Activated CD4-positive, CD25-positive, alpha-beta regulatory T cell treated with anti-CD3 and anti-CD28 coated beads, Interleukin-2, amount 50 U/mL, for 16 hours (primary cell): Measurements from ENCODE around the gene RPL9.
"Not testable (repeated sequence)": the region's sequence is repeated elsewhere in the genome, so short reads cannot be mapped to it uniquely, and the experiment has no call there.

Experiments used
- DNase-seq: peaks from one replicate; pipeline ENCODE4 v3.0.0-alpha.2; 2020; ENCODE audit warnings: low read depth, low spot score

The RPL9 gene

DNA sequence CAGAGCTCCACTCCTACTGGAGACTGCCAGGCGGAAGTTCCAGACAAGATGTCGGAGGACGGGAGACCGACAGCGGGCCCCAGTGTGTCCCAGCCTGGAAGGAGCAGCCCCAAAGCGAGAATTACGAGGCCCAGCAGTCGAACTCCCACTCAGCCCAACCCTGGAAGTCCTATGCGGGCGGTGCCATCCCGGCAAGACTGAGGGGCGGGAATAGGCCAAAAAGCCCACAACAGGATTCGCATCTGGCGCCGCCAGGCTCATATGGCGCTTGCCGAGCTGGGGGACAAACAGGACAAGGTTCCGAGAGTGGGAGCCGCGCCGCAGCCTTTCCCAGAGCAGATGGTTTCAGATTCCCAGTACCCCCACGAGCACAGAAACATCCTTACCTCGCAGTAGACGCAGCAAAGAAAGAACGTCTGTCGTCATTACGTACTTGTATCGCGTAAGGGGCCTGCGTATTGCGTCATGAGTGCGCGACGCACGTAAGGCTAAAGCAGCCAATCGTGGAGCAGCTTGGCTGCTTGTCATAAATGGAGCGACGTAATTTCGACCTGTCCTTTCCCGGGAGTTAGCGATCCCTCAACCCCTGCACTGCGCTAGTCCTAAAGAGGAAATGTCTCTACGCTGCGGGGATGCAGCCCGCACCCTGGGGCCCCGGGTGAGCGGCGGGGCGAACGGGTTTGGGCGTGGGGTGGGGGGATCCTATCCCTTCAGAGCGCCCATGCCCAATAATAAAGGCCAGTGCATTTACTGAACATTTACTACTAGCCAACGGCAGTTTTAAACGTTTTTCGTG, at the start of gene RPL9, which contains the start of gene LIAS:
Gene RPL9, minus strand, starts transcription at position 418 of the 796 bp plus-strand sequence. CDS start 483 bp downstream, outside the sequence.
Gene LIAS, plus strand, starts transcription at position 552 of the 796 bp plus-strand sequence. Its CDS starts 62 bp downstream, at position 614.
- peak; percentile 89 for DNase-seq

DNA sequence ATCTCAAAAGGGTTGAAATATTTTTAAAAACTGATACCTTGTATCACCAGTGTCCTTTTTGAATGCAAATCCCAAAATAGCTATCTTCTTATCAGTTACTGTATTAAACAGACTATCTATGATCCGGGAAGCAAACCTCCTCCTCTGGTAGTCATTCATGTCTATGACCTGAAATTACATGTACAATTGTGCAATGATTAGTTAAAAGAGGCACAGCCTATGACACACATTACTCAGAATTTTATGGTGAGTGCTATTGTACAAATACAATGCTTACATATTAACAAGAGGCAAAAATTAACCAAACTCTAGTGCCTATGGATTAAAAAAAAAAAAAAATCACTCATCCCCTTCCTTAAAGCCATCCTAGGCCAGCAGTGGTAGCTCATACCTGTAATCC, 46.9 kb upstream of the RPL9 start:
- DNase-seq, result no peak

DNA sequence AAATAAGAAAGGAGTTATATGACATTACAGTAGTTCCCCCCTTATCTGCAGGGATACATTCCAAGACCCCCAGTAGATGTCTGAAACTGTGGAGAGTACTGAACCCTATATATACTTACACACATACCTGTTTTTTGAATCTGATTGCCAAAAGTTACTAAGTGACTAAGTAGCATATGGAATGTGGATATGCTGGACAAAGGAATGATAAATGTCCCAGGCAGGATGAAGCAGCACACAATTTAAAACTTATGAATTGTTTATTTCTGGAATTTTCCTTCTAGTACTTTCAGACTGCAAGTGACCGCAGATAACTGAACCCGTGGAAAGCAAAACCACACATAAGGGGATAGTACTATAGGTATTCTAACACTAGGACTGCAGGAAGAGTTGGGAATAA, 45.8 kb upstream of the RPL9 start:
- DNase-seq, result no peak

DNA sequence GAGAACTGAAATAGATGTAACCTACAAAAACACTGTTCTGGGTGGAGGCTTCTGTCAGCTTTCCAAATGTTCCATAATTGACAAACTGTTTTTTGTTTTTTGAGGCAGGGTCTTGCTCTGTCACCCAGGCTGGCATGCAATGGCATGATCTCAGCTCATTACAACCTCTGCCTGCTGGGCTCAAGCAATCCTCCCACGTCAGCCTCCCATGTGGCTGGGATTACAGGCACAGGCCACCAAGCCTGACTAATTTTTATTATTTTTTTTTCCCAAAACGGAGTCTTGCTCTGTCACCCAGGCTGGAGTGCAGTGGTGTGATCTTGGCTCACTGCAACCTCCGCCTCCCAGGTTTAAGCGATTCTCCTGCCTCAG, 43.9 kb upstream of the RPL9 start:
- DNase-seq, result not testable (repeated sequence)

DNA sequence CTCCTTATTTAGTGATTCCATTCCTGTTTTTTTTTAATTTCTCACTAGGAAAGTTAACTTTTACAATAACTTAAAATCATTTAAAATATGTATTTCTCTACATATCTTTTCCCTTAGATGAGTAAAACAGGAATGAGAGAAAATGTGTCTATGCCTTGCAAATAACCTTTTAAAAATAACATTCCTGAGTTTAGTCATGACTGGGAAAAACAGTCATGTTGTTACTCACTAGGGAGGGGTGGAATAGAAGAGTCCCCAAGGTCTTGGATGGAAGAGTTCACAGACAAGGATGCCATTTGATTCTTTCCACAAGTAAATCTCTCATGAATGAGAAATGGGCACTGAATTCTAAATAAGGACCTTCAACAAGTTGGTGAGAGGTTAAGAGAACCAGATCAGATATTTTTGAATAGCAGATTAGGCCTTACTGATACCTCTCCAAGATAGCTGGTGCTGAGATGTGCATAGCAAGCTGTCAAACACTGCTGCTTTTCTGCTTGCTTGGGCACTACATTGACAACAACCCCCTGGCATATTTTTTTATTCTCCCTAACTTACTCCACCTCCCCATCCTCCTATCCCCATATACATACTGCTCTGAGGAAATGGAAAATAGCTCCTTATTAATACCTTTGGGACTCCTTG, 43.4 kb upstream of the RPL9 start:
- no peak for DNase-seq

DNA sequence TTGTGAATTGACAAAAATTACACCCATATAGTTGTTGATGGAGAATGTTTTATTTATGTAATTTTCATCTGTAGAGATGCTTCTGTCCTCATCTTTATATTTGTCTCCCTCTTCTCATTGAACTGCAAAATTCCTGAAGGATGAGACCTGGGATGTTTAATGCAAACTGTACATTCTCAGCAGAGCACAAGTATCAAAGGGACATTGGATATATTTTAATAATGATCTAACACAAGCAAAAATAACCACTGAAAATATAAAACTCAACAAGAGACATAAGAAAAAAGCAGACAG, 40.0 kb upstream of the RPL9 start:
- DNase-seq, result no peak

DNA sequence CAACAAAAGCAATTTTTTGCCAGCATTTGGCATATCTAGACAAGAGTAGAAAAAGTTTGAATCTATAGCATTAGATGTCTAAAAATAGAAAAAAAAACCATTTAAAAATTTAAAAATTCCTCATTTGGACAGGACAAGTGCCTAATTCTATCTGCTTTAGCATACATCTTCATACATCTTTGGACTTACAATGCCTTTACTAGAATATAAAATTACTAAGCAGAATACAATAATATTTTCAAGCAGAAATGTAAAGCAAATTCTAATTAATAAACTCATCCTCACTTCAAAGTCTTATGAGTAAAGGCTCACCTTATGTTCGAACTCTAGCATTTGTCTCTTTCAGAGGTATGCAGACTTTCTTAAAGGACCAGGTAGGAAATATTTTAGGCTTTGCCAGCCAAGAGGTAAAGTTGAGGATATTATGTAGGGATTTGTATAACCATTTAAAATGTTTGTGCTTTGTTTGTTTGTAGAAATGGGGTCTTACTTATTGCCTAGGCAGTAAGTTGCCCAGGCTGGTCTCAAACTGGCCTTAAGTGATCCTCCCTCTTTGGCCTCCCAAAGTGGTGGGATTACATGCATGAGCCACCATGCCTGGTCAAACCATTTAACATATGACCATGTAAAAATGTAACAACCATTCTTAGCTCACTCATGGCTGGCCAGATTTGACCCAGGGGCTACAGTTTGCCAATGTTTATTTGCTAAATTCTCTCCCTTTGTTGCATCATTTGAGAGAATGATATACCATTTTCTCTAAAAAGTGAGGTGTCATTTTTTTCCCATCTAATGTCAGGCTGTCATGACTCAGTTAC, 39.4 kb upstream of the RPL9 start:
- no peak for DNase-seq

DNA sequence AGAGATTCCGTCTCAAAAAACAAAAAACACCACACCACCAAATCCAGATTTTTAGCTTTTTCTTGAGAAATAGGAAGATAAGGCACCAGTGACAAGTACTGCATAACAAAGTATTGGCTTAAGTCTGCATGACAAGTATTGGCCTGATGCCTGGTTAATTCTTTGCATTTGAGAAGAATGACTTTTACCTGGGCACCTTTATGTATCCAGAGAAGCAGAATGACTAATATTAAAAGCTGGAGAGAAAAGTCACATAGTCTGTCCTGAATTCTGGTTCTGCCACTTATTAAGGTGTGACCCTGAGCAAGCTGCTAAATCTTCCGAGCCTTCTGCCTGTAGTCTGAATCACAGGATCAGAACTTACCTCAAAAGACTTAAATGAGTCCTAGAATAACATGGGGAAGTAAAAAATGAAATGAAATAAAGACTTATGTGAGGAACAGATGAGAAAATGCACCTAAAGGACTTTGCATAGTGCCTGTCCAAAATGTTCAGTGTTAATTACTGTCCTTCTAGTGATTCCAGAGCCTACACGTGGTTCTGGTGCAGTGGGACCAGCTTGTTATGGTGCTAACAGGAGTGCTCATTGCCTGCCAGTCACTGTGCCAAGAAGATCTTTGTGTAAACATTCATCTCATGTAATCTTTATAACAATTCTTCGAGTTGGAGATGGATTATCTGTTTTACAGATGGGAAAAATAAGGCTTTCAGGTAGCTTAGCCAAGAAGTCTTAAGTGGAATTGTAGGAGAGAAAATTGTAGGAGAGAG, 36.9 kb upstream of the RPL9 start:
- no peak for DNase-seq

DNA sequence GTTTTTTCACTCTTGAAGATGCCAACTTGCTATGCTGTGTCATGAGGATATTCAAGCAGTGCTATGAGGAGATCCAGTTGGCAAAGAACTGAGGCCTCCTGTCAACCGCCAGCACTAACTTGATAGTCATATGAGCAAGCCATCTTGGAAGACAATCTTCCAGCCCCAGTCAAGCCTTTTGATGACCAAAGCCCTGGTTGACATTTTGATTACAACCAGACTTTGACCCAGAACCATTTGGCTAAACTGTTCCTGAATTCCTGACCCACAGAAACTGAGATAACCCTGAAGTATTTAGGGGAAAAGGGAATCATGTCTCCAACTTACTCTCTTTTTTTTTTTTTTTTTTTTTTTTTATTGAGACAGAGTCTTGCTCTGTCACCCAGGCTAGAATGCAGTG, 35.6 kb upstream of the RPL9 start:
- no peak for DNase-seq

DNA sequence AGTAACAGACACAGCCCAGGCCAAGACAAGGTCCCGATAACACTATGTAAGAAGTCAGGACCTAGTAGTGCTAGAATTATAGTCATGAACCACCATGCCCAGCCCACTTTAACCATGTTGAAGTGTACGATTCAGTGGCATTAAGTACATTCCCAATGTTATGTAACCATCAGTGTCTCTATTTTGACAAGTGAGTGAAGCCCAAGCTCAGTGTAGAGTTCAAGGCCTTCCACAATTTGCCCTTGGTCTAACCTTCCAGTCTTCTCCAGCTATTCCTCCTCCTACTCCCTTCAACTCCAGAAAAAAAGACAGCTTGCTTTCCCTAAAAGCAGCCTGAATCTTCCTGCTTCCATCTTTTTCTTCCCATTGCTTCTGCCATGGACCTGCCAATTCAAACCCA, 31.6 kb upstream of the RPL9 start:
- no peak for DNase-seq

DNA sequence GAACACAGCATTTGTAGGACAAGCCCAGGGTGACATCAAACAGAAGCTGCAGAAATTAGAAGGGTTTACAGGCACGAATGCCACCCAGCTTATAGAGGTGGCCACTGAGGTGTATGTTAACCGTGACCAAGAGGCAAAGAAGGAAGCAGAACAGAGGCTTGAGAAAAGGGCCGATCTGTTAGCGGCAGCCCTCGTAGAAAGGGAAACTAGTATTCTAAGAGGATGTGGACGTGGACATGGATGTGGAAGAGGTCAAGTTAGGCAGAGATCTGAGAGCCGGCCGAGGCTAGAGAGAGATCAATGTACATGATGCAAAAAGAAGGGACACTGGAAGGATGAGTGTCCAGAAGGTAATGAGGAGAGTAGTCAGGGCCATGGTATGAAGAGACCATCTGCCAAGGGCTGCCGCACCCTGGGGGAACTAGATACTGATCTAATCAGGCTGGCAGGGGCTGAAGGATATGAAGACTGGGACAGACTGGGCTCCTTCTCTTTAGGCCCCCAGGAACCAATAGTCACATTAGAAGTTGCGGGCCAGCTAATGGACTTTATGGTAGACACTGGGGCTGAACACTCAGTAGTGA, 27.6 kb upstream of the RPL9 start:
- no peak for DNase-seq

DNA sequence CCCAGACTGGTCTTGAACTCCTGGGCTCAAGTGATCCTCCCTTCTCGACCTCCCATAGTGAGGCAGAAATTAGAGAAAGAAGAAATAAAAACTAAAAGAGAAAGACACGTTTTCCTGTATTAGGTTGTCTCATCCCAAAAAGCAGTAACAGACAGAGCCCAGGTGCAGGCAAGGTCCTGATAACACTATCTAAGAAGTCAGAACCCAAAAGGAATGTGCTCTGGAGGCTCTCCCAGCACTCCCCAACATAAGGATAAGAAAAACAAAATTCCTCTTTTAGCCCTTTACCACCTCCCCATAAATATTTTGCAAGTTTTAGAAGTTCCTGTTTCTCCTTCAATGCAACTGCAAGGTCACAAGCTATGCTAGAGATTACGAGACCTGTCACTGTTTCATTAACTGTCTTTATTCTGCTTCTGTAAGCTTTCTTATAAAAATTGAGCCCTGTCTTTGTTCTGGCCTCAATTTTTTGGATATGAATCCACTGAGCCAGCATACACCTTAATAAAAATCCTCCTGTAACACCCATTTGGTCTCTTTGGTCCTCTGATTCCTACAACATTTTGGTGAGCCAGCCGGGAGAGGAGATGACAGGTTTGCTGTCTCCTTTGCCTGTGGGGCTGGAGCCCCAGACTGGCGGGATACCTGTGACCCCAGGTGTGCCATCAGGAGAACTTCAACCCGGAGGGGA, 26.0 kb upstream of the RPL9 start:
- DNase-seq, result no peak

DNA sequence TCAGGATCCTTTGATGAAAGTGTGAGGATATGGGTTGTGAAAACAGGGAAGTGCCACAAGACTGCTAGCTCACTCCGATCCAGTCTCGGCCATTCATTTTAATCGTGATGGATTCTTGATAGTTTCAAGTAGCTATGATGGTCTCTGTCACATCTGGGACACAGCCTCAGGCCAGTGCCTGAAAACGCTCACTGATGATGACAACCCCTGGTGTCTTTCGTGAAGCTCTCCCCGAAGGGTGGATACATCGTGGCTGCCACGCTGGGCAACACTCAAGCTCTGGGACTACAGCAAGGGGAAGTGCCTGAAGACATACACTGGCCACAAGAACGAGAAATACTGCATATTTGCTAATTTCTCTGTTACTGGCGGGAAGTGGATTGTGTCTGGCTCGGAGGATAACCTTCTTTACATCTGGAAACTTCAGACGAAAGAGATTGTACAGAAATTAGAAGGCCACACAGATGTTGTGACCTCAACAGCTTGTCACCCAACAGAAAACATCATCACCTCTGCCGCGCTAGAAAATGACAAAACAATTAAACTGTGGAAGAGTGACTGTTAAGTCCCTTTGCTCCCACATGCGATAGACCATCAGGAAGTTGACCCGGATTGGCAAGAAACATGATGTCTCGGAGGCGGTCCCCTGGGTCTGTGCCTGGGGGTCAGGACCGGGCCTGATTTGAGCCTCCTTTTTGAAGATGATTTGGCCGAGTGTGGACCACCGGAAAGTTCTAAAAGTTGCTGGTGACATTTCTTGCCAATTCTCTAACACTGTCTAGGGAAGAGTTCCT, 22.4 kb upstream of the RPL9 start:
- DNase-seq, result no peak

DNA sequence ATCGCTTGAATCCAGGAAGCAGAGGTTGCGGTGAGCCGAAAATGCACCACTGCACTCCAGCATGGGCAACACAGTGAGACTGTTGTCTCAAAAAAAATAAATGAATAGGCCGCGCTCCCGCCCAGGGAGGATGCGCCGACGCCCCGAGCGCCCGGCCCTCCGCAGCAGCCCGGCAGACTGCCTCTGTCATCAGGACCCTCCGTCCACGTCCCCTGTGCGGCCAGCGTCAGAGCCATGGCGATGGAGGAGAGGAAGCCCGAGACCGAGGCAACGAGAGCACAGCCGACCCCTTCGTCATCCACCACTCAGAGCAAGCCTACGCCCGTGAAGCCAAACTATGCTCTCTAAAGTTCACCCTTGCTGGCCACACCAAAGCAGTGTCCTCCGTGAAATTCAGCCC, 21.5 kb upstream of the RPL9 start:
- DNase-seq, result no peak

DNA sequence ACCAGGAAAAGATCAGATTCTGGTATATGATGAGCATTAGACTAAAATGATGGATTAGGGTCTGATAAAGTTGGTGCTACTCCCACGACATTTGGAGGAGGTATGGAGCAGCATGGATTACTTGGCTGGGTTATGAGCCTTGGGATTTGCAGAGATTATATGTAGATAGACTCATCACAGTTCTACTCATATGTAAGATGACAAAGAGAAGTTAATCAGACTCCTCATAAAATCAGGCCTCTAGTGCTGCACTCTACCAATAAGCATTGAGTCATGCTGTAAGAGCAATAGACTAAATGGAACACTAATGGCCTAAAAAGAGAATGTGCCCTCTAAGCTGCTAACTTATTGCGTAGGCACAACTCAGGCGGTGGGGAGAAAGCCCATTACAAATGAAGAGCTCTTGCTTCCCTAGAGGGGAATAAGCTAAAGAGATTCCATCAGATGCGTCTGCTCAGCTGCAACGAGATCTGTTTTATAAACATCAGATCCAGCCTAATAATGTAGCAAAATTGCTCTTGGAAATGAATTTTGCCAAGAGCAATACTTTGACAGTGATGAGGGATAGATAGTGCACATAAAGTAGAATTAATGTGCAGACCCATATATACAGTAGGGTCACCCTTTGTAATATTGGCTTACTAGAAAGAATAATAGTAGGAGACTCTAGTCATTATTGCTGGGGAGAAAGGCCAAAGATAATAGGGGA, 17.6 kb upstream of the RPL9 start:
- DNase-seq, result no peak

DNA sequence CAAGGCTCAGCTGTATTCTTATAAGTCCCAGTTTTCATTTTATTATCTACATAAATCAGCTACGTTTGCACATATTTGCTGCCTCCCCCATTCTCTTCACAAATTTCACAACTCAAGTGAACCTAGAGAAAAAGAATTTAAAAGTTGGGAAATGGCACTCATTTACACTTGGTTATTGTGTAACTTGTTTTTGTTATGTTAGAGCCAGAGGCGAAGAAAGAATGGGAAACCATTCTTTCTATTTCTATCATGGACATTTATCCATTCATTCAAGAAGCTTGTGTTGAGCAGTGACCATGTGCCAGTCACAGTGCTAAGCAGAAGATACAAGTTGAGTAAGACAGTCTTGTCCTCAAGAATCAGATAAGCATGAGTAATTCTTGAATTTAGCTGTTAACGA, 13.7 kb upstream of the RPL9 start:
- DNase-seq, result no peak

DNA sequence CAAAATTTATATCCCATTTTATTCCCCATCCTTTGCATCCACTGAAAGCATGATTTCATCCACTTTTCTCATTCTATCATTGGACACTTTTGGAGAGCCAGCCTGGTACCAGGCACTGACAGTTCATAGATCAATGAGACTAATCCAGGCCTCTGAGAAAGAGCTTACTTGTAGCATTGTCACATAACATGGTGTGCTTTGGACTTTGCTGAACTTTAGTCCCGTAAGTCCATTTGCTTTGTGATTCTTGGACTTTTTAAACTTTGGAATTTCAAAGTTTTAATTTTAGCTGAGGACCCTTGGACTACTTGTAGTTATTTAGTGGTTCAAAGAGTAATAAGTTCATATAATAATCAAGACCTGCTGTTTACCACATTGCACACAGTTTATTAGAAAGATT, 11.7 kb upstream of the RPL9 start:
- DNase-seq, result no peak

DNA sequence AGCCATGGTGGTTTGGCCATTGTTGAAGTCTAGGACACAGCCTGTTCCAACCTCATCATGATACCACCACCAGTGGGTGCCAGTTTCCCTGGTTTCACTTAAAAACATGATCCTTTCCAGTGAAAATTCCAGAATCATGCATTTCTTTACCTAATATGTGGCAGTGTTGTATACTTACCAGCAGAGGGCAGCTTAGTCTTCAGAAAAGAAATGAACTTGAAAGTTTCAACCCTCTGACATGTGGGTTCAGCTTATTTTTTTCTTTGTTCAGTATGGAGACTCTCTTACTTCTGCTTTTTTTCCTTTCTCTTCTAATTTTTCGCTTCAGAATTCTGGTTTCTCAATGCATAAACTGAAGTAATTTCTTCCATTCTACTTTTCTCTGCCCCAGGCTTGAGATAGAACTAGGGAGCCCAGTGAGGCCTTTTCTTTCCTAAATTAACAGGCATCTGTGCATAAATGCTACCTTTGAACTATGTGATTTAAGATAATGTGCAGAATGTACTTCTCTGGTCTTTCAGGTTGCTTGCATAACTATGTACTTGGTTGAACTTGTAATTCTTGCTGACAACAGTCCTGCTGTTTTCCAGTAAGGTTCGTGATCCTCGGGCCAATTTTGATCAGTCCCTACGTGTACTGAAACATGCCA, 10.8 kb upstream of the RPL9 start:
- DNase-seq, result no peak

DNA sequence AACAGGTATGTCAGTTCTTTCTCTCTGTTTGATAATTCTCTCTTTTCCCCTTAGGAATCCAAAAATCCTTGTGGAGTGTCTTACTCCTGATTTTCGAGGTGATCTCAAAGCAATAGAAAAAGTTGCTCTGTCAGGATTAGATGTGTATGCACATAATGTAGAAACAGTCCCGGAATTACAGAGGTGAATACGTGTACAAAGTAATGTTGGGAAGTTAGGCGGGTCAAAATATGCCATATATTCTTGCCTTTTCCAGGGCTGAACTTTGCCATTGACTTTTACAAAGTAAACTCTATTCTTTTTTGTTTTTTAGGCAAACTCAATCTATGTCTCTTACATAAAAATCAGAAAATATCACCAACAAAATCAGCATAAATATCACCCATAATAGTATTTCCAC, 8.7 kb upstream of the RPL9 start:
- no peak for DNase-seq
